ENCODE results near the gene SEZ6L2. TPM values are rescaled to one million over a fixed set of nuclear protein-coding genes. Genes with fewer than 3 reads are reported as not detected.
A peak's percentile ranks its signal among the peaks of the same experiment; 100 is the strongest.

SEZ6L2 gene
- total and polyA plus RNA-seq, 2 of the 13 experiments (the other 11 are each of a cell fraction or from before 2014, with no cell fraction given) = 14.9 to 16.9 TPM

GRCh38 chr16:29925781-29926710, 26.7 kb upstream of the SEZ6L2 start, which contains the start of gene KCTD13 (continued):
- TF ChIP-seq ZNF609 (CRISPR knock-in tag; IDR thresholded peaks at IDR 0.05; ENCODE audit: borderline replicate concordance) (peak; percentile 60), SIN3A (IDR thresholded peaks at IDR 0.05; ENCODE audit: borderline replicate concordance, low read depth, low read length) (peak; percentile 91; the same call in 1 of the 2 replicates), SIN3B (IDR thresholded peaks at IDR 0.05; ENCODE audit: low read length) (no peak), KDM2A (CRISPR knock-in tag; IDR thresholded peaks at IDR 0.05; ENCODE audit: borderline replicate concordance, low read depth) (peak; percentile 76), NCOA5 (CRISPR knock-in tag; IDR thresholded peaks at IDR 0.05) (no peak), U2AF1 (optimal IDR thresholded peaks at IDR 0.05; ENCODE audit: low read depth, low read length) (peak; percentile 84), ZNF432 (CRISPR knock-in tag; IDR thresholded peaks at IDR 0.05; ENCODE audit: borderline replicate concordance) (no peak), ZNF557 (CRISPR knock-in tag; IDR thresholded peaks at IDR 0.05) (peak; percentile 62; the same call in 1 of the 2 replicates), ZNF740 (CRISPR knock-in tag; IDR thresholded peaks at IDR 0.05) (no peak), ZSCAN25 (CRISPR knock-in tag; IDR thresholded peaks at IDR 0.05) (peak; percentile 53), ZNF33B (CRISPR knock-in tag; IDR thresholded peaks at IDR 0.05) (peak; percentile 89; the same call in 1 of the 2 replicates), ZNF318 (CRISPR knock-in tag; IDR thresholded peaks at IDR 0.05) (peak; percentile 97), TAF1 (CRISPR knock-in tag; IDR thresholded peaks at IDR 0.05) (peak; percentile 93)

All from HepG2 (cell line).